Calu3 (cell line): ENCODE measurements around the gene MYO10. TPM values are rescaled to one million over a fixed set of nuclear protein-coding genes. Genes with fewer than 3 reads are reported as not detected.

Experiments
- BruUV-seq: library from RNA; stranded (reverse); fragments of 400-500 nt; replicated peaks from 2 replicates; lab custom pipeline; 2021; lab: Mats Ljungman, UMichigan
- CTCF ChIA-PET: fragments of 300-600 bp; sonication (Branson Sonifier 250); formaldehyde crosslinking; loops from one replicate; lab custom pipeline; 2022; ENCODE audit warnings: antibody characterized with exemption; lab: Charles Lee
- DNase-seq: peaks from one replicate; pipeline ENCODE4 v3.0.0; 2022
- H3K27ac Mint-ChIP-seq: one replicate; pipeline ENCODE4 v1.8.0; 2022; ENCODE audit warnings: mixed read lengths; ENCODE audit not compliant: unreplicated experiment
- H3K27me3 Mint-ChIP-seq: one replicate; pipeline ENCODE4 v1.8.0; 2022; ENCODE audit warnings: mixed read lengths; ENCODE audit not compliant: unreplicated experiment
- H3K36me3 Mint-ChIP-seq: one replicate; pipeline ENCODE4 v1.8.0; 2022; ENCODE audit warnings: mild to moderate bottlenecking, moderate library complexity, mixed read lengths; ENCODE audit not compliant: insufficient read depth, unreplicated experiment
- H3K4me1 Mint-ChIP-seq: one replicate; pipeline ENCODE4 v1.8.0; 2022; ENCODE audit warnings: mild to moderate bottlenecking, low read depth, mixed read lengths; ENCODE audit not compliant: unreplicated experiment
- H3K4me3 Mint-ChIP-seq: one replicate; pipeline ENCODE4 v1.8.0; 2022; ENCODE audit warnings: mild to moderate bottlenecking, low read depth, moderate library complexity, mixed read lengths; ENCODE audit not compliant: unreplicated experiment
- H3K9me3 Mint-ChIP-seq: one replicate; pipeline ENCODE4 v1.8.0; 2022; ENCODE audit warnings: low read depth, mixed read lengths; ENCODE audit not compliant: unreplicated experiment
- CTCF ChIP-seq: fragments of 200-600 bp; IDR thresholded peaks from one replicate; pipeline ENCODE4 v1.8.0; 2022; ENCODE audit warnings: antibody characterized with exemption; ENCODE audit not compliant: unreplicated experiment
- intact Hi-C: fragments of 100-400 bp; cut with micrococcal nuclease; formaldehyde crosslinking; loops from one replicate; pipeline ENCODE4 v1.10.0; 2022; ENCODE audit not compliant: unreplicated experiment
- total RNA-seq: library from RNA; stranded (reverse); gene quantifications from 2 replicates; pipeline ENCODE4 v1.2.3, GENCODE V29; 2022

Gene MYO10
- total RNA-seq, 1 experiment from 2014 or later: 101 TPM

GRCh38 chr5:16780325-16780724, 155.8 kb downstream of the MYO10 start:
- Mint-ChIP-seq H3K4me1 (peaks cover 9% of the 10 kb centered on the region), H3K36me3 (peaks cover 43% of the 10 kb centered on the region), H3K27me3 (no peaks in the 10 kb centered on the region), H3K27ac (no peak overlapping the region), H3K9me3 (no peaks in the 10 kb centered on the region), H3K4me3 (no peak overlapping the region)
- CTCF ChIA-PET: no interaction called here
- no TSS peak for BruUV-seq
- intact Hi-C loops: no loop called here
- TF ChIP-seq CTCF: no peak
- DNase-seq: no peak

- Mint-ChIP-seq H3K9me3 (no peaks in the 10 kb centered on the region), H3K36me3 (peaks cover 35% of the 10 kb centered on the region), H3K27me3 (no peaks in the 10 kb centered on the region), H3K27ac (no peak overlapping the region), H3K4me3 (no peak overlapping the region), H3K4me1 (no peaks in the 10 kb centered on the region)
- DNase-seq: no peak
- TF ChIP-seq CTCF: no peak
- no TSS peak for BruUV-seq
- intact Hi-C loops: no loop called here
- CTCF ChIA-PET: no interaction called here
Observed at GRCh38 chr5:16777432-16777831, 158.7 kb downstream of the MYO10 start.

GRCh38 chr5:16776611-16777251, 159.4 kb downstream of the MYO10 start:
- H3K27ac Mint-ChIP-seq: no peak overlapping the region
- H3K4me1 Mint-ChIP-seq: no peaks in the 10 kb centered on the region
- TF ChIP-seq CTCF: no peak
- H3K27me3 Mint-ChIP-seq: no peaks in the 10 kb centered on the region
- intact Hi-C loops: no loop called here
- CTCF ChIA-PET: no interaction called here
- no peak for DNase-seq
- no peaks in the 10 kb centered on the region for H3K9me3 Mint-ChIP-seq
- no peak overlapping the region for H3K4me3 Mint-ChIP-seq
- no TSS peak for BruUV-seq
- H3K36me3 Mint-ChIP-seq: peaks cover 31% of the 10 kb centered on the region

- Mint-ChIP-seq H3K36me3 (peaks cover 29% of the 10 kb centered on the region), H3K4me3 (no peak overlapping the region), H3K9me3 (no peaks in the 10 kb centered on the region), H3K27me3 (no peaks in the 10 kb centered on the region), H3K4me1 (no peaks in the 10 kb centered on the region), H3K27ac (no peak overlapping the region)
- DNase-seq: no peak
- CTCF ChIA-PET: no interaction called here
- TF ChIP-seq CTCF: no peak
- BruUV-seq: no TSS peak
- intact Hi-C loops: no loop called here
Observed at GRCh38 chr5:16774806-16775205, 161.3 kb downstream of the MYO10 start.
